ENCODE data around the gene ITPRIP.

DNA sequence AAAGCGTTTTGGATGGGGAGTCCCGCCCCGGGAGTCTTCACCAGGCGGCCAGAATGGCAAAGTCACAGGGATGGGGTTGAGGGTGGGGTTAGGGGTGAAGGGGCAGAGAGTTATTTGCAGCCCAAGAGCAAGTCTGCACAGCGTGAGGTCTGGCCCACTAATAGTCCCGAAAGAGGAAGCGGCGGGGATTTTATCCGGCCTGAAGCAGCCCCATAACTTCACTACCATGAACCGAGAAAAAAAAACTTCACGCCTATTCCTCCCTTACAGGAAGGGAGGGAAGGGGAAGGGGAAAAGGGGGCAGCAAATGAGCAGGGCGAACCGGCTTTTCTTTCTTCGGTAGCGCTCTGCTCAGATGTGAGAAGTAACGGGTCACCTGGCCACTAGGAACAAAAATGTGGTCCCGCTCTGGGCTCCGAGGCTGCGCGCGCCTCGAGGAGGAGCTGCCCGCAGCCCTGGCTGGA, 712 bp downstream of the ITPRIP start:
- TF ChIP-seq, protein P1, sequence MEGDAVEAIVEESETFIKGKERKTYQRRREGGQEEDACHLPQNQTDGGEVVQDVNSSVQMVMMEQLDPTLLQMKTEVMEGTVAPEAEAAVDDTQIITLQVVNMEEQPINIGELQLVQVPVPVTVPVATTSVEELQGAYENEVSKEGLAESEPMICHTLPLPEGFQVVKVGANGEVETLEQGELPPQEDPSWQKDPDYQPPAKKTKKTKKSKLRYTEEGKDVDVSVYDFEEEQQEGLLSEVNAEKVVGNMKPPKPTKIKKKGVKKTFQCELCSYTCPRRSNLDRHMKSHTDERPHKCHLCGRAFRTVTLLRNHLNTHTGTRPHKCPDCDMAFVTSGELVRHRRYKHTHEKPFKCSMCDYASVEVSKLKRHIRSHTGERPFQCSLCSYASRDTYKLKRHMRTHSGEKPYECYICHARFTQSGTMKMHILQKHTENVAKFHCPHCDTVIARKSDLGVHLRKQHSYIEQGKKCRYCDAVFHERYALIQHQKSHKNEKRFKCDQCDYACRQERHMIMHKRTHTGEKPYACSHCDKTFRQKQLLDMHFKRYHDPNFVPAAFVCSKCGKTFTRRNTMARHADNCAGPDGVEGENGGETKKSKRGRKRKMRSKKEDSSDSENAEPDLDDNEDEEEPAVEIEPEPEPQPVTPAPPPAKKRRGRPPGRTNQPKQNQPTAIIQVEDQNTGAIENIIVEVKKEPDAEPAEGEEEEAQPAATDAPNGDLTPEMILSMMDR (IDR thresholded peaks at IDR 0.05), result no peak
- TF ChIP-seq POLR2A (IDR thresholded peaks at IDR 0.05), result no peak

Measured in body of pancreas (tissue), 4 donors.